Activated CD8-positive, alpha-beta T cell treated with anti-CD3 and anti-CD28 coated beads for 36 hours (primary cell): Measurements from ENCODE around the gene EHMT1. TPM values are rescaled to one million over a fixed set of nuclear protein-coding genes. Genes with fewer than 3 reads are reported as not detected.
A peak's percentile ranks its signal among the peaks of the same experiment; 100 is the strongest.

ENCODE experiments used
- ATAC-seq: fragments of 200-7000 bp; cut with Tn5 transposase; one replicate; pipeline ENCODE4 v1.10.0; 2021; ENCODE audit warnings: mild to moderate bottlenecking, moderate library complexity
- CTCF ChIA-PET: fragments of 350-600 bp; sonication (Branson Sonifier 250); formaldehyde crosslinking; loops from one replicate; lab custom pipeline; 2021; ENCODE audit warnings: antibody characterized with exemption; lab: Charles Lee
- POLR2A ChIA-PET: fragments of 350-600 bp; sonication (Branson Sonifier 250); formaldehyde crosslinking; loops from one replicate; lab custom pipeline; 2021; ENCODE audit warnings: antibody characterized with exemption; lab: Charles Lee
- DNase-seq: peaks from one replicate; pipeline ENCODE4 v3.0.0-alpha.2; 2020
- H3K27ac Mint-ChIP-seq: one replicate; pipeline ENCODE4 v1.8.0; 2021; ENCODE audit warnings: mild to moderate bottlenecking, mixed read lengths
- H3K27me3 Mint-ChIP-seq: one replicate; pipeline ENCODE4 v1.8.0; 2021; ENCODE audit warnings: mixed read lengths
- H3K36me3 Mint-ChIP-seq: one replicate; pipeline ENCODE4 v1.8.0; 2021; ENCODE audit warnings: low read depth, mixed read lengths
- H3K4me1 Mint-ChIP-seq: one replicate; pipeline ENCODE4 v1.8.0; 2021; ENCODE audit warnings: low read depth, mixed read lengths
- H3K4me3 Mint-ChIP-seq: one replicate; pipeline ENCODE4 v1.8.0; 2021; ENCODE audit warnings: mild to moderate bottlenecking, moderate library complexity, mixed read lengths
- H3K9me3 Mint-ChIP-seq: one replicate; pipeline ENCODE4 v1.8.0; 2021; ENCODE audit warnings: mixed read lengths
- intact Hi-C: fragments of 100-400 bp; cut with micrococcal nuclease; formaldehyde crosslinking; loops from one replicate; pipeline ENCODE4 v1.10.0; 2022
- total RNA-seq, 2 experiments: library from RNA; stranded (reverse); gene quantifications; one replicate each; pipeline ENCODE4 v1.2.3, GENCODE V29; 2021
- TF ChIP-seq, protein P1 (sequence below): fragments of 200-600 bp; IDR thresholded peaks from one replicate; pipeline ENCODE4 v1.8.0; 2022; ENCODE audit warnings: antibody characterized with exemption, mild to moderate bottlenecking

The EHMT1 gene
- 10 to 100 TPM; 62.1 to 67.1 TPM for total RNA-seq

DNA sequence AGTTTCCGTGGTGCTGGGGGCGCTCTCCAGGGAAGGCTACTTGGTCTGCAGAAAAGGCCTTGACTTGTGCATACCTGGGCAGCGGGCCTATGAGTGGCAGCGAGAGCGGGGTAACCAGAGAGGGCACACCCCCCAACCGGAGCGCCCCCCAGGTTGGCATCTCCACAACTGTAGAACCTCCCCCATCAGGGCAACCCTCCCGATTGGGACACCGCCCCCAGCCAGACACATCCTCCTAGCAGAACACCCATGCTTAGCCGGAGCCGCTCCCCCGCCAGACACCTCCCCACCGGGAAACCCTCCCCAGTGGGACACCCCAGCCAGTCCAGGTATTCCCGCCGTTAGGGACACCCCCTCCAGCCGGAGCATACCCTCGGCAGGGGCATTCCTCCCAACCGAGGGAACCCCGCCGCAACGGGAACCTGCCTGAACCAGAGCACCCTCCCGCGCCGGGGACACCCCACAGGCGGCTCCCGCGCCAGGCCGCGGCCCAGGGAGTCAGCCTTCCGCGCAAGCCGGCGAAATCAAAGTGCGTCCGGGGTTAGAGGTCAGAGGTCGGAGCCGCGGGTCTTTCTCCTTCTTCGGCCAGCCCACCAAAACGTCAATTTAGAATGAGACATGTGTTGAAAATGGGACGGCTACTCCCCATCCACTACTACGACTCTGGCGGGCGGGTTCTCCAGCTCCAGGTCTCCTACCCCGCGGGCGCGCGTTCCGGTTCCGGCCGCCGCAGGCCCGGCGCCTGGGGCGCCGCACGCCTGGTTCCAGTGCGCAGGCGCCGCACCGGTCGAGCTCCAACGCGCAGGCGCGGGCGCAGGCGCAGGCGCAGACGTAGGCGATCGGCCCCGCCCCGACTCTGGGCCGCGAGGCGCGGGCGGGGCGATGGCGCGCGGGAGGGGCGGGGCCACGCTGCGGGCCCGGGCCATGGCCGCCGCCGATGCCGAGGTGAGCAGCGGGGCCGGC is at the start of gene EHMT1:
Gene EHMT1 (plus strand): TSS at position 901 of the 963 bp plus-strand sequence. CDS start 24 bp downstream, at position 925.
- Mint-ChIP-seq H3K4me1 (peaks cover 38% of the 10 kb centered on the region), H3K36me3 (peaks cover 6% of the 10 kb centered on the region), H3K27ac (peak within 1 kb of the TSS; percentile 95), H3K27me3 (no peaks in the 10 kb centered on the region), H3K4me3 (peak within 1 kb of the TSS; percentile 87), H3K9me3 (no peaks in the 10 kb centered on the region)
- TF ChIP-seq, protein P1, sequence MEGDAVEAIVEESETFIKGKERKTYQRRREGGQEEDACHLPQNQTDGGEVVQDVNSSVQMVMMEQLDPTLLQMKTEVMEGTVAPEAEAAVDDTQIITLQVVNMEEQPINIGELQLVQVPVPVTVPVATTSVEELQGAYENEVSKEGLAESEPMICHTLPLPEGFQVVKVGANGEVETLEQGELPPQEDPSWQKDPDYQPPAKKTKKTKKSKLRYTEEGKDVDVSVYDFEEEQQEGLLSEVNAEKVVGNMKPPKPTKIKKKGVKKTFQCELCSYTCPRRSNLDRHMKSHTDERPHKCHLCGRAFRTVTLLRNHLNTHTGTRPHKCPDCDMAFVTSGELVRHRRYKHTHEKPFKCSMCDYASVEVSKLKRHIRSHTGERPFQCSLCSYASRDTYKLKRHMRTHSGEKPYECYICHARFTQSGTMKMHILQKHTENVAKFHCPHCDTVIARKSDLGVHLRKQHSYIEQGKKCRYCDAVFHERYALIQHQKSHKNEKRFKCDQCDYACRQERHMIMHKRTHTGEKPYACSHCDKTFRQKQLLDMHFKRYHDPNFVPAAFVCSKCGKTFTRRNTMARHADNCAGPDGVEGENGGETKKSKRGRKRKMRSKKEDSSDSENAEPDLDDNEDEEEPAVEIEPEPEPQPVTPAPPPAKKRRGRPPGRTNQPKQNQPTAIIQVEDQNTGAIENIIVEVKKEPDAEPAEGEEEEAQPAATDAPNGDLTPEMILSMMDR: no peak
- intact Hi-C loops: no loop called here
- ChIA-PET CTCF (interaction anchor here (0.8 to 1.7 kb wide), 3 partner anchors 9 to 52 kb away, joined by 3 to 6 read pairs (median 5); no protein-coding TSS in a partner anchor), POLR2A (interaction anchor here (0.8 to 1.6 kb wide), 7 partner anchors 9 to 73 kb away, joined by 3 to 6 read pairs (median 4); no protein-coding TSS in a partner anchor)
- DNase-seq: peak; percentile 85
- ATAC-seq: peak; percentile 88

DNA sequence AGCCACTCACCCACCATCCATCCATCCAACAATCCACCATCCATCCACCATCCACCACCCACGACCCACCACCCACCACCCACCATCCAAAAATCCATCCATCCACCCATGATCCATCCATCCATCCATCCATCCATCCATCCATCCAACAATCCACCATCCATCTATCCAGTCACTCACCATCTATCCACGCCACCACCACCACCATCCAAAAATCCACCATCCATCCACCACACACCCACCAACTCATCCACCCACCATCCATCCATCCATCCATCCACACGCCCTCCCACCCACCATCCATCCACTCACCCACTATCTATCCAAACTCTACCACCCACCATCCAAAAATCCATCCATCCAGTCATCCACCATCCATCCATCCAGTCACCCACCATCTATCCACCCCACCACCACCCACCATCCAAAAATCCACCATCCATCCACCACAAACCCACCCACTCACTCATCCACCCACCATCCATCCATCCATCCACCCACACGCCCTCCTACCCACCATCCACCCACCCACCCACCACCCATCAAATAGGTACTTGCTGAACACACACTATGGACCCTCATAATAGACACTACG is 49.1 kb upstream of the EHMT1 start:
- intact Hi-C loops: no loop called here
- Mint-ChIP-seq H3K27ac (no peak overlapping the region), H3K27me3 (no peaks in the 10 kb centered on the region), H3K4me1 (peaks cover 9% of the 10 kb centered on the region), H3K4me3 (no peak overlapping the region), H3K36me3 (peaks cover 23% of the 10 kb centered on the region), H3K9me3 (no peaks in the 10 kb centered on the region)
- ATAC-seq: no peak
- DNase-seq: no peak
- CTCF ChIA-PET: no interaction called here
- TF ChIP-seq, protein P1: no peak
- POLR2A ChIA-PET: no interaction called here

DNA sequence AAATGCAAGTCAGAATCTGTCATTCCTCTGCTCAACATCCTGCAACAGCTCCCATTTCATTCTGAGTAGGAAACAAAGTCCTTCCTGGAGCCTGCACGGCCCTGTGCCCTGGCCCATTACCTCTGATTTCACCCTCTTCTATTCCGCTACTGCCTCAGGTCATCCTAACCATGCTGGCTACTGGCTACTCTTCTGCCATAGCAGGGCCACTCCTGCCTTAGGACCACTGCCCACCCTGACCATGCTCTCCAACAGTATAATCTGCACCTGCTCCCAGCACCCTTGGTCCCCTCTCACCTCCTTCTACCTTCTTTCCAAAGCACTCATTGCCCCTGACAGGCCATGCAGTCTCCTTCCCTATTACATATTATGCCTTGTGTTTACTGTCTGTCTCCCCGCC is 48.2 kb upstream of the EHMT1 start:
- no peak for ATAC-seq
- no peaks in the 10 kb centered on the region for H3K27me3 Mint-ChIP-seq
- no peak overlapping the region for H3K4me3 Mint-ChIP-seq
- H3K27ac Mint-ChIP-seq: no peak overlapping the region
- POLR2A ChIA-PET: interaction anchor here (0.6 kb wide), 1 partner anchor 451 kb away, joined by 3 read pairs; no protein-coding TSS in a partner anchor
- H3K4me1 Mint-ChIP-seq: peaks cover 17% of the 10 kb centered on the region
- TF ChIP-seq, protein P1: no peak
- no peaks in the 10 kb centered on the region for H3K9me3 Mint-ChIP-seq
- CTCF ChIA-PET: interaction anchor here (1.0 kb wide), 1 partner anchor 9 kb away, joined by 3 read pairs; no protein-coding TSS in a partner anchor
- peaks cover 31% of the 10 kb centered on the region for H3K36me3 Mint-ChIP-seq
- intact Hi-C loops: no loop called here
- DNase-seq: no peak

DNA sequence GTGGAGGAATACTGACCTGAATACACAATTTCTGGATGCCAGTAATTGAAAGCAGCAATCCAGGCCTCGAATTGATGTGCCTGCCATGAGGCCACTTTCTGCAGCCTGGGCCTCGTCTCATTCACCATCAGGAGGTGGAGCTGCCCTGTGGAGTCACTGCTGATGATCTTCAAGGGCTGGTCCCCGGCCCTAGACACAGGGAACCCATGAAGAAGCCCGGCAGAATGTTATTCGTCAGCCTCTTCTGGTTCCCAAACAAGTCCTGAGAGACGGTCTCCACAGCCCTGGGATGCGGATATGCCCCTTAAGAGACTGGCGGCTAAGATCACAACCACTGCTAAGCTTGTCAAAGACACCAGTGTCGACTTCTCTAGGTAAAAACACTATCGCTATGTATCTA is 44.6 kb upstream of the EHMT1 start:
- ChIA-PET CTCF (no interaction called here), POLR2A (interaction anchor here (0.5 to 1.9 kb wide), 3 partner anchors 13 to 827 kb away, joined by 3 to 5 read pairs (median 4); no protein-coding TSS in a partner anchor)
- no peak overlapping the region for H3K4me3 Mint-ChIP-seq

More for the DNA sequence above, 44.6 kb upstream of the EHMT1 start:
- no peak for ATAC-seq
- Mint-ChIP-seq H3K9me3 (no peaks in the 10 kb centered on the region), H3K4me1 (peaks cover 37% of the 10 kb centered on the region), H3K36me3 (peaks cover 44% of the 10 kb centered on the region), H3K27ac (no peak overlapping the region), H3K27me3 (no peaks in the 10 kb centered on the region)
- intact Hi-C loops: no loop called here
- no peak for DNase-seq
- TF ChIP-seq, protein P1: no peak
